GM19328 (cell line): ENCODE measurements around the gene IGSF9.

Experiments used
- ATAC-seq: cut with Tn5 transposase; IDR thresholded peaks from one replicate; pipeline ENCODE4 v1.9.1; 2021; ENCODE audit warnings: mild to moderate bottlenecking, moderate library complexity; ENCODE audit not compliant: unreplicated experiment

IGSF9 gene

DNA sequence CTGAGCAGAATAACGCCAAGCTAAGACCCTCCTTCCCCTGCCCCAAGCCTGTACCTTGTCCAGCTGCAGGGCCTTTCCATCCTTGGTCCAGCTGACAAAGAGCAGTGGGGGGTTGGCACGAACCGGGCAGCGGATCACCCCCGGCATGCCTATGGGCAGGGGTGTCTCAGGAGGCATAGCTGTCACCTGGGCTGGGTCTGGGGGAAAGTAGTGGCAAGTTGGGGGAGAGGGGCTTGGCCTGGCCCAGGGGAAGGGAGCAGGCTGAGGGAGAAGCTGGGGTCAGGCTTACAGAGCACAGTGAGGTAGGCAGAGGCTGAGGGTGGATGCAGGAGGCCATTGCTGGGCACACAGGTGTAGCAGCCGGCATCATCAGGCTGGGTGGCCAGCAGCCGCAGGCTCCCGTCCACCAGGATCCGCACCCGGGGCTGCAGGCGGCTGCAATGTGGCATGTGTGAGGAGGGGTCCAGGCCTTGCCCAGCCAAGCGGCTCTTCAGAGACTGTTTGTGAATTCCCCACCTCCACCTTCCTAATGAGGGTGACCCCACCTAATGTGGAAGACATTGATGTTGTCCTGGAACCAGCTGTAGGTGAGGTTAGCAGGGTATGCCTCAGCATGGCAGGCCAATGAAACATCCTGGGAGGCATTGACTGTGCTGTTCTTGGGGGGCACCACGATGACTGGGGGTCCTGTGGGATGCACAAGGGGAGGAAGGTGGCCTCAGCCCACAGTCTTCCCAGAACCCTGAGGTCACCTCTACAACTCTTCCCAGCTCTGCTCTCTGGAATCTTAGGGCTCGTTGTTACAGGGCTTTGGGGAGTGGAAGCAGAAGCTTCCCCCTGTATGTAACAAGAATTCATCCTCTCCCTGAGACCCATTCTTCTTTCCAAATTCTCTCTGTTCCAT is 11.0 kb downstream of the IGSF9 start:
- ATAC-seq: no peak

DNA sequence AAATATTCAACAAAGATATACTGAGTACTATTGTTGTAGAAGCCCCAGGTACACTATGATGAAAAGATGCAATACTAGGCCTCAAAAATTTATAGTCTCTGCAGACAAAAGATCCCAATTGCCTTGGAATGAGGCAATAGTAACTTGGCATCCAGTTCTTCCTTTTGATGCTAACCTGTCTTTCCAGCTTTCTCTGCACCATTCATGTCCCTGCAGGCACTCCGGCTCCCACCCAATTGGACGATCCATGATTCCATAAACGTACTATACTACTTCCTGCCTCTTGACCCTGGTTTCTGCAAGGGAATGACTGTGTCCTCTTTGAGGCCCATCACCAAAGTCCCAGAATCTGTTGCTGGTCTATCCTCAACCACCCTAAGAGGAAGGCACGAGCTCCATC is 12.1 kb downstream of the IGSF9 start:
- no peak for ATAC-seq

DNA sequence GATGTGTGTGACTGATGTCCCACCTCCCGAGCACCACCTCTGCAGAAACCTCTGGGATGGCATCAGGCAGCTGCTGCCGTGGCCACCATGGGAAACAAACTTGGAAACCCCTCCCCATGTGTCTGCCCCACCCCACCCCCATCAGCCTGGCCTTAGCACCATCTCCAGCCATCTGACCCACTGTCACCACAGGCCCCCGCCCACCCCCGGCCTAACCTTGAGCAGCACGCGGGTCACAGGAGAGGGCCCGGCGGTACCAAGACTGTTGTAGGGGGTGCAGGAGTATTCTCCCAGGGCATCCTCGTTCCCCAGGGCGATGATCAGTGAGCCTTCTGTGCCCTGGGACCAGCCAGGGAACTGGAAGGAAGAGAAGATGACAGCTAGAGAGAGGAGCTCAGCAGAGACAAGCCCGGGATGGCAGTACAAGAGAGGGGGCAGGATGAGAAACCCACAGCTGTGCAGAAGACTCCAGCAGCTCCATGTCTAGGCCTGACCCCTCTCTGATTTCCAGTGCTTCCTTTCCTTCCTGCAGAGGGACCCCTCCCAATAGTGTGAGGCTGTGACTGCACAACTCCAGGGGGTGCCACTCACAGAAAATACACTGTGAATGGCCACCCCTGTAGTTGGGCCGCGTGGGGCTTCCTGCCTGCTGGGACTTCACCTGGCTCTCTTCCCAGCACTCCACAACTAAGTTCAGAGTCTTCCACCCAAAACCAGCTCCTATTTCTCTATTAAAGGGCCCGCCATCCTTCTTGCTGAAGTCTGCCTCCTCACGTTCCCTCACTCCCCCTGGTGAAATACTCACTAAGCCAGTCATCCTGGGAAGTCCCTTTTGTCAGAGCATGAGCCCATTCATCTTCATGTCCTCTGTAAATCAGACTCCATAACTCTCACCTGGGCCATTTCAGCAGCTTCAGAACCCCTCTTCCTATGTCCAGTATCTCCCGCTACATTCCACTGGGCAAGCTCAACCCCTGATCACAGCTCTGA is 12.8 kb downstream of the IGSF9 start:
- no peak for ATAC-seq

DNA sequence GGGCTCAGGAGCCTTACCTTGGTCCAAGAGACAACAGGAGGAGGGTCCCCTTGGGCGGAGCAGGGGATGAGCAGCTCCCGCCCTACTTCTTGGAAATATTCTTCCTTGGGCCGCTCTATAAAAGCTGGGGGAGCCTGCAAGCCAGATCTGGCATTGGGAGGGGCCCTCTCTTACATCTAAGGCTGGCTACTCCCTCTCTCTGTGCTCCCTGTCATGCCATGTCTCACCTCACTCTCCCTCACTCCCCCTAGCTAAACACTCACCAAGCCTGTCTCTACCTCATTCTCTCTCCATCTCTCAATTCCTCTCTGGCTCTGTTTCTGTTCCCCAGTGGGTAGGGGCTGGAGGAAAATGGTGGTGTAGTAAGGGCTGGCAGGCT is 13.6 kb downstream of the IGSF9 start:
- no peak for ATAC-seq

DNA sequence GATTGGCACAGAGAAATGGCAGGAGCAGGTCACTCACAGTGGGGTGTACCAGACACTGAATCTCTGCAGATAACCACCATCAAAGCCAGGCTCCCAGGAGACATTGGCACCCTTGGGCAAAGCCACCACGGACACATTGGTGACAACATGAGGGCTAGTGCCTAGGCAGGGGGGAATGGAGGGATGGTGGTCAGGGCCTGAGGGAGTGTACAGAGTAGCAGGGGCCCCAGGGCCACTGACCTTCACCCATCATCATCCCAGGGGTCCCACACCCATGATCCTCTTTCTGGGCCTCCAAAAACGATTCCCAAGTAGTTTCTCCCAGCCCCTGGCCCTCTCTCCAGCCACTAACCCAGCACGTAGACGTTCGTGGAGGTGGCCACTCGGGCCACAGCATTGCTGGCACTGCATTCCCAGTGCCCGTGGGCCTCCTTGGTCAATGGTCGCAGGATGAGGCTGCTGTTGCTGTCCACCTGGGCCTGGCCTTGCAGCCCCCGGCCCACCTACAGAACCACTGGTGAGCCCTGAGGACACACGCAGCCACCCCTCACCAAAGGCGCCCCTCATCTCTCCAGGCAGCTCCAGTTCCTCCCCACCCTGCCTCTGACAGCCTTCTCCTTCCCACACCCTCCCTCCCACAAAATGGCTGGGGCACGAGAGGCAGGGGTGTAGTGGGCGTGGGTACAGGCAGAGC is 14.2 kb downstream of the IGSF9 start:
- ATAC-seq: no peak

DNA sequence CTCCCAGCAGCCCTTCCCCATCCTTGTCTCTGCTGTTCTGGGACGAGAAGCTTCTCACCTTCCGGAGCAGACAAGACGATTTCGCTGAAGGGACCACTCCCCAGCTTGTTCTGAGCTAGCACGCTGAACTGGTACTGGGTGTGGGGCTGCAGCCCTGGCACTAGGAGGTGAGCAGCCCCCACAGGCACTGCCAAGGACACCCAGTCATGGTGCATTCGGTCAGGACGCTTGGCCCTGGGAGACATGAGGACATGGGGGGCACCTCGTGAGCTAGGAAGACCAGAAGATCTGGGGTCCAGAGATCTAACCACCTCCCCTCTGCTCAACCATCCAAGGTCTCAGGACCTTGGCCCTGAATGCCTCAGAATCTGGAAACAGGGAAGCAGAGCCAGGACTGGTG is 14.8 kb downstream of the IGSF9 start:
- no peak for ATAC-seq

DNA sequence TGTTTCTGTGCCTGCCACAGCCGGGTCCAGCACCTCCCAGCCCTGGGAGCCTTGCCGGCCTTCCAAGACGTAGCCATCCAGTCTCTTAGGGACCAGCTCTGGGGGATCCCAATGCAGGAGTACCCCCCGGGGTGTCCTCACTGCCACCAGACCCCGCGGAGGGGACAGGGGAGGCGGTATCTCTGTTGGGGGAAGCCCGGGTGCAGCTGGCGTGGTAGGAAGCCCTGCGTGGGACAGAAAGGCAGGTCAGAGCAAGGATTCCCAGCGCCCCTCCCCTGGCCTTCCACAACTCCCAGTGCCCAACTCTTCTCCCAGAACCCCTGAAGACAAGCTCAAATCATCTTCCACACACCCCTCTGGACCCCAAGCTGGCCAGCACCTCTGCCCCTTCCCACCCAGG is 15.2 kb downstream of the IGSF9 start:
- no peak for ATAC-seq

DNA sequence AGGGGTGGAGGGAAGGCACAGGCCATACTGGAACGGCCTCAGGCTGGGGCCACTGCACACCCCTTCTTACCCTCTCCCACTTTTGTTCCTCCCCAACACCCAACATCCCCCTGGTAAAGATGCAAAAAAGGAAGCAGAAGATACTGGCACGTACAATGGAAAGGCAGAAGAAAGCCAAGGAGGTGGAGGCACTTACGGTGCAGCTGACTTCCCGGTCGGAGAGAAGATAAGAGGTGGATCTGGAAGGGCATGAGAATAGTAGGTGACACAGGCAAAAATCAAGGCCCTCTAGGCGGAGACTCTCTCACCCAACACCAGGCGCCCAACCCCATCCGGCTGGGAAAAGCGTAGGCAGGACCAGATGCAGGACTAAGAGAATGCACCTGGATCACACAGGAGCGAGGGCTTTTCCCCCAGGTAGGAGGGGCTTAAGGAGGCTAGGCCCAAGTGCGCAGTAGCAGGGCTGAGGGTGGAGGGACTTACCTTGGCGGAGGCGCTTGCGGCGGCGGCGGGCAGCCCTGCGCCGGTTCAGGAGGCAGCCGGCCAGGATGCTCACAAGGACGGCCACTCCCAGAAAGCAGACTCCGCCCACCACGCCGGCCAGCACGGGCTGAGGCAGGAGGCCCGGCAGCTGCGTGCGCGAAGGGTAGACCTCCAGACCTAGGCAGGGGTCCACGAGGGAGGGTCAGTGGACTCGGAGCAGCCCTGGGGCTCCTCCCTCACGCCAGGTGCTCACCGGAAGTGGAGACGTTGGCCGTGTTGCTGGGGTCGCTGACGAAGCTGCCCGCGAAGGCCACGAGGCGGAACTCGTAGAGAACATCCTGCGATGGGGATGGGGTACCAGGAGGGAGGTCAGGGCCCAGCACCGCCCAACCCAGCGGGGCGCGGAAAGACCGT is 16.0 kb downstream of the IGSF9 start:
- no peak for ATAC-seq

DNA sequence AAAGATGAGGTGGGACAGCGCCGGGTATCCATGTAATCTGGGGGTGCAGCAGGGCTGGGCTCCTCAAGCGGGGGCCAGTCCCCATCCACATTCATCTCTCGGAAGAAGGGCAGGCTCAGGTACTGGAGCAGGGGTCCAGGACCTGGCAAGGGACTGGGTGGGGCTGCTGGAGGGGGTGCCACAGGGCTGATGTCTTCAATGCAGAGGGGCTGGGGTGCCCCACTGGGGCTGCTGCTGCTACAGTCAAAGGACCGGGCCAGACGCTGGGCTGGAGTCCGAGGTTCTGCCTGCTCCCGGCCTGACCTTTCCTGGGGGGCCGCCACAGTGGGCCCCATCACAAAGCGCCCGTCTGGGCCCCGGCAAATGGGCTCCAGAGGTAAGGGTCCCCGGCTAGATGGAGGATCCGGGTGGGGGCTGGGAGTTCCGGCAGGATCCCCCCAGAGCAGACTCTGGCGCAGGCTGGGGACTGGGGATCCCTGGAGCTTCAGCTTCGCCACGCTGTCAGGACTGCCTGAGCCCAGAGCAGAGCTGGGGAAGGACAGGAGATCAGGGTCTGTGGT is 16.8 kb downstream of the IGSF9 start:
- no peak for ATAC-seq

DNA sequence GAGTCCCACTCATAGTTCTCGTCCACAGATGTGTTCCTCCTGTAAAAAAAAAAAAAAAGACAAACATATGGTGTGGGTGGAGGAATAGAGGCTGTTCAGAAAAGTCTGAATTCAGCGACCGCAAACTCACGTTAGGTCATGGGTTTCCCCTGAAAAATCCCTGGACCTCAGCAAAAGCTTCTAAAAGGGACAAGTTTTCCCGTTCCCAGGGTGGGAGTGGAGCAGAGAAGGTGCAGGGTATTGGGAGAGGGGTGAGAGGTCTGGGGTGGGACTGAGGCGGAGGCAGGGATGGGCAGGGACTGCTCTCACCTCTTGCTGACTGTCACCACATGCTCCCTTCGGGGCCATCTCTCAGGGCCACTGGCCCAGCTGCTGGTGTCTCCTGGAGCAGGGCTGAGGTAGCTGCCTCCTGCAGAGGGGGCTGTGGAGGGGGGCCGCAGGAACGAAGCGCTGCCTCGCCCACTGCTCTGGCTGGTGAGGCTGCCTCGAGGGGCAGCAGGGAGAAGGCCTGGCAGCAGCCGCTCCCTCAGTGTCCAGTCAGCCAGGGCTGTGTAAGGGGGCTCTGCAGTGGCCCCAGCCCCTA is 17.5 kb downstream of the IGSF9 start:
- no peak for ATAC-seq

DNA sequence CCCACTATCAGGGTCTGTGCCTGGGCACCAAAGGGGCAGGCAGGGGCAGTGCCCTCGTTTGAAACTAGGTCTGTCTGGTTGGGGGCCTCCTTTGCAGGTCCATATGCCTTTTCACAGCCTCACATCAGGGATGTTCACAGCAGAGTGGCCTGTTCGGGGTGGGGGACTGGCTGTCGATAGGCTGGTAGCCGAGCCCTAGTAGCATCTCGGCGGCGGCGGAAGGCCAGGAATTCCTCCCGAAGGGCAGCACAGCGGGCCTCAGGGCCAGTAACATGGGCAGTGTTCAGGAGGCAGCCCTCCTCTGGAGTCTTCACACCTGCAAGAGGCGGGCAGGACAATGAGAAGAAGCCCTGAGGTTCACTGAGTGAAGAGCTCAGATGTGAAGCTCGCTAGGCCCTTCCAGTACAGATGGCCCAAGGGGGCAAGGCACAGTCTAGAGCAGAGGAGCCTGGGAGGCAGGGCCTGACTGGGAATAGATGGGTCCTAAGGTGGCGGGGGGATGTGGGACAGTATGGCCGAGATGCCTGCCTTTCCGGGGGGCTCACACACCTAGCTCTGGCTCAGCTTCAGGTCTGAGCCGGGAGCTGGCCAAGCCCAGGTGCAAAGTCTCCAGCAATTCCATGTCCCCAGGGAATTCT is 18.1 kb downstream of the IGSF9 start:
- no peak for ATAC-seq

DNA sequence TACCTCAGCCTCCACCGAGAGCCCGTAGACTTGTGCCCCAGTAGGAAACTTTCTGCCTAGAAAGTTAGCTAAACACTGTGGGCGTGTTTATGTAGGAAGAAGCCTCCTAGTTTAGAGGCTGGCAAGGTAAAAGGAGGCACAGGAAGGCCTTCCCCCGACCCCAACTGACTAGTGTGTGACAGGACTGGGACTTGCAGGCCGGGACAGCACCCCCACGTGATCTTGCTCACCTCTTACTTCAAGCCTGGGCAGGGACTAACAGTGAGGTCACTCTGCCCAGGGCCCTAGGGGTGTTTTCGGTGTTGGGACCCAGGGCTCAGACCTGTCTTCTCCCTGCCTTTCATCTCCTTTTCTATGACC is 19.7 kb downstream of the IGSF9 start:
- no peak for ATAC-seq

DNA sequence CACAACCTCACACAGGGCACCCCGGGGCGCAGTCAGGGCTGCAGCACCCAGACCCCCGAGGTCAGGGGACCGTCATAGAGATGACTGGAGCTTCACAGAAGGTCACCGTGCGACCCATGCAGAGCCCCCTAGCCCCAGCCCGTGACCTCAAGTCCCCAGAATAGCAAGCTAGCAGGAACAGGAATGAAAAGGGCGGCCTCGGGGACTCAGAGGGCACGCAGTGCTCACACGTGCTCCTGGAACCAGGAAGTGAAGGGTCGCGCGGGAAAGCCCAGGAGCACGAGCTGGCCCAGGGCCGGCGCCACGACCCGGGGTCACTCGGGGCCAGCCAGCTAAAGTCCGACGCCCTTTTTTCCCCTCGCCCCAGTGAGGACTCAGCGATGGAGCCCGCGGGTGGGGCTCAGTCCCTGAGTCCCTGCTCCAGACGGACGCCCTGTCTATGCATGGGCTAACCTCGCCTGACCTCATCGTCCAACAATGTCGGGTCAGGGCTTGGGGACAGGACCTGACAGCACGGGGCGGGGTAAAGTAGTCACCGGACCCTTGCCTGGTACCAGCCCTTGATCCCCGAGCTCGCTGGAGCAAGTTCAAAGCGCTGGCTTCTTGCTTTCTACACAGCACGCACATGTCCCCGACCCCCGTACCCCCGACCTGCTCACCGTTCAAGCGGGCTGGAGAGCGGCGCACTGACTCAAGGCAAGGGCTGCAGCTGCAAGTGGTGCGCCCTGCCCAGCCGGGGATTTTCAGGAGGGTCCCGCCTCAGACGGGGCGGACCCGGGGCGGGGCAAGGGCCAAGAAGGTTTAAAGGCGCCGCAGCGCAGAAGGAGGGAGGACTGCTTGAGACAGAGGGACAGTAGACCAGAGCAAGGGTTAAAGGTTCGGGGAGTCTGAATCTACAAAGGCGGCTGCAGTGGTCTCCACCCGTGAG is 20.4 kb downstream of the IGSF9 start, which contains the start of gene TAGLN2:
Gene TAGLN2, minus strand, starts transcription at position 717 of the 928 bp plus-strand sequence. CDS start 4,998 bp downstream, outside the sequence.
- ATAC-seq: peak; percentile 53

DNA sequence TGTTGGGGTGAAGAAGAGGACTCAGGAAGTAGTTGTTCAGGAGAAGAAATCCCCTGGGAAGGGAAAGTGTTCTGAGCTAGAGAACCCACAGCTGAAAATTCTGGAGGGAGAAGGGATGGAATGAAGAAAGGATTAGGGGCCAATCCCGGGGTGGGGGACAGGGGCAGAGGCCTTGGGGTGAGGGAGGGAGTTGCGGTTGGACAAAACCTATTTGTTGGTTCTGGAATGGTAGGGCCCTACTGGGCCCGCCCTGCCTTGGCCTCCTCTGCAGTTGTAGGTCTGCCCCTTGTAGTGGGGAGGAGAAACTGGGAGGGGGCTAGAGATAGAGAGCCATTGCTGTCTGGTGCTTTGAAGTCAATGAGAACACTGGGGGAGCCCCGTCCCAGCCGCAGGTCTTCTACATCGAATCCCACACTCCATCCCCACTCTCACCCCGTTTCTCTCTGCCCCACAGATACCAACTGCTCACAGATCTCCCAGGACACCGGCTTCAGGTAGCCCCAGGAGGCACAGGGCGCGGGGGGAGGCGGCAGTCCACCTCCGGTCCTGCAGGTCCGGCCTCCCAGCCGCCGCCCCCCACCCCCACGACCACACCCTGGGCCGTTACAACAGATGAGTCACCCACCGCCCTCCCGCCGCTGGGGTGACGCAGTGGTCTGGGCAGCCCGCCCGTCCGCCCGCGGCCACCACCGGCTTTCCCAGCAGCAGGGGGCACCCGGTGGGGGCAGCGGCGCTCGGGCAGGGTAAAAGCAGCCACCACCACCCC is 21.2 kb downstream of the IGSF9 start:
- no peak for ATAC-seq

DNA sequence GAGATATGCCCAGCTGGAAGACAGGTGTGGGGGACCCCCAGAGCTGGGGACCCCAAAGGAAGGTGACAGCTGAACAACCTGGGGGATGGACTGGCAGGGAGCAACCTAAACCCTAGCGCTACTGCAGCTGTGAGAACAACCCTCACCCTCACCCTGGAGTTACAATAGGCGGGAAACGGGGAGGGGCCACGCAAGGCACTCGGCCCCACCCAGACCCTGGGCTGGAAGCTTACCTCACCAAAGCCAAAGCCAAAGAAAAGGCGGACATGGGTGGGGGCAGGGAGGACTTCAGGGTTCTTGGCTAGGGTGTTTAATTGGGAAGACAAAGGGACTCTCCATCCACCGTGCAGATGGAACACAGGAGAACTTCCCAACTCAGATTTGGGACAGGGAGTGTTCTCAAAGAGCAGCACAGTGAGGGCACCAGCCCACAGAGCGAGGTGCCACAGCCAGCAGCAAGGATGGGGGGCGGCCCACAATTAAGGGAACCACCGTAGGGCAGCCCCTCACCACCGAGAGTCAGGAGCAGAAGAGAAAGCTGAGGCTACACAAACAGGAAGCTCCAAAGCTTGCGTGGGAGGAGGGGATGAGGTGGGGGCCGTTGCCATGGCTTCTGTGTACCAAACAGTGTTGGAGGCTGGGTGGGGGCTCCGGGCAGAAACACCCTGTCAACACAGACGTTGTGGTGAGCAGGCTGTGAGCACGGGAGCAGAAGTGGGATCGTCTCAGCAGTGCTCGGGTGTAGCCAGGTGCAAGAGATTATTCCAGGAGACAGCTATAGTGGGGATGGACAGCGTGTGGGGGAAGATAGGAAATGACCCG is 22.0 kb downstream of the IGSF9 start:
- peak; percentile 31 for ATAC-seq

DNA sequence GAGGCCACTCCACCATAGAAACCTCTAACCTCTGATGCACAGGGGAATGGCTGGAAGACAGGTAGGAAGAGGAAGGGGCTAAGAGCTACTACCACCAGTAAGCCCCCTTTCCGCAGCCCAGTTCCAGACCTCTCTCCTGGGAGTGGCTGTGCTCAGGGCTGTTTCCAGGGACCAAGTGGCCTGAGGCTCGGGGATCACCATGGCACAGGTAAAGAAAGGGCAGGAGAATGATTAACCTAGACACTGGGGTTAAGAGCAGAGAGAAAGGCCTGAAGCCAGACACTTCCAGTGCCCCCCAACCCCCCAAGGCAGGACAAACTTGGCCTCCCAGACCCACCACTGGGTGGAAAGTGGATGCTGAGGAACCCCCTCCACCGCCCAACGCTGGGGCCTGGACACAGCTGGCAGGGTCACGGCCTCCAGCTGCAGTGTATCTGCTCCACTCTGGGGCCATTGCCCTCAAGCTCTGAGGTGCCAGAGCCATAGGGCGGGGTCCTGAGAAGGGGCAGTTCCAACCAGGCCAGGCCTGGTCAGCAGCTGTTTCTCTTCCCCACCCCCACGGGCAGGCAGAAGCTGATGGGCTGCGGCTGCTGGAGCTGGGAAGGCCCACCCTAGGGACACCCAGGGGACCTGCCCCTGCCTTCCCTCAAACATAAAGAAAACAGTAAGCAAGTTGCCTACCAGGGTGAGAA is 22.8 kb downstream of the IGSF9 start:
- ATAC-seq: no peak
